ENCODE data around the gene SH3BP1. TPM values are rescaled to one million over a fixed set of nuclear protein-coding genes. Genes with fewer than 3 reads are reported as not detected.
"Not testable (repeated sequence)": the region's sequence is repeated elsewhere in the genome, so short reads cannot be mapped to it uniquely, and the experiment has no call there.

The SH3BP1 gene
- total and polyA plus RNA-seq, 2 of the 4 experiments (the other 2 are of a cell fraction) = 8.8 to 33.3 TPM

DNA sequence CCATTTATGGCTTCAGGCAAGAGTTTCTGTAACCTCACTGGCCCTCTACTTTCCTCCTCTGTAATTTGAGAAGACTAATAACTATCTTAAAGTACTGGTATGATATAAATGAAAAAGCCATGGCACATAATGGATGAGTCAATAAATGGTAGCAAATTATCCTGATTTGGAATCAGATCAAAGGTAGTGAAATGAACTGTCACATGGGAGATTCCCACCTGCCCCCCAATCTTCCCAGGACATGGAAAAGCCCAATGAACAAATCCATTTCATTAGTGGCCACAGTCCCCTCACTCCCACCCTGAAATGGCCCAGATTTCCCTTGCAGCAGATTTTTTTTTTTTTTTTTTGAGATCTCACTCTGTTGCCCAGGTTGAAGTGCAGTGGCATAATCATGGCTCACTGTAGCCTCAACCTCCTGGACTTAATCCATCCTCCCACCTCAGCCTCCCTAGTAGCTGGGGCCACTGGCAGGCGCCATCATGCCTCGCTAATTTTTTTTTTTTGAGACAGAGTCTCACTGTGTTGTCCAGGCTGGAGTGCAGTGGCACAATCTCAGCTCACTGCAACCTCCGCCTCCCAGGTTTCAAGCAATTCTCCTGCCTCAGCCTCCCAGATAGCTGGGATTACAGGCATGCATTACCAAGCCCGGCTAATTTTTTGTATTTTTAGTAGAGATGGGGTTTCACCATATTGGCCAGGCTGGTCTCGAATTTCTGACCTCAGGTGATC lies 36.8 kb upstream of the SH3BP1 start:
- H2AK9ac ChIP-seq (replicated peaks; ENCODE audit: low read depth, low read length, poor library complexity); H2BK5ac ChIP-seq (ENCODE audit: low read depth, low read length, poor library complexity, severe bottlenecking); H2AFZ ChIP-seq (replicated peaks; ENCODE audit: low read length, poor library complexity); H3K36me3 ChIP-seq (ENCODE audit: control insufficient read depth, insufficient read depth, low read length); H3K14ac ChIP-seq (replicated peaks; ENCODE audit: low read depth, low read length); H3K4me2 ChIP-seq (ENCODE audit: low read depth, low read length); H3K23ac ChIP-seq (ENCODE audit: low read depth, low read length); H3K9me3 ChIP-seq (ENCODE audit: control insufficient read depth, insufficient read depth, low read length); H2BK120ac ChIP-seq (ENCODE audit: low read depth, low read length); H3K4me1 ChIP-seq (ENCODE audit: control insufficient read depth, insufficient read depth, low read length); H4K5ac ChIP-seq (ENCODE audit: low read depth, low read length); H3K56ac ChIP-seq (ENCODE audit: extremely low read depth, insufficient read depth, low read length); H3K9ac ChIP-seq (ENCODE audit: low read depth, low read length); dilution Hi-C loops (cut with HindIII; ENCODE audit: low sequenced_read_pairs, unreplicated experiment); H3K4ac ChIP-seq (ENCODE audit: low read depth, low read length); H2AK5ac ChIP-seq (ENCODE audit: low read depth, low read length); BruUV-seq (replicated peaks); intact Hi-C loops (cut with micrococcal nuclease); H4K20me1 ChIP-seq (ENCODE audit: insufficient read depth, low read length); ATAC-seq (ENCODE audit: low read depth); in situ Hi-C loops (cut with MboI; ENCODE audit: low sequenced_read_pairs); POLR2A ChIA-PET (ENCODE audit: unreplicated experiment); H4K91ac ChIP-seq (ENCODE audit: insufficient read depth, low read depth, low read length); H3K4me3 ChIP-seq (ENCODE audit: insufficient read depth, low read depth, low read length); H3K79me1 ChIP-seq (ENCODE audit: low read depth in 1 of 2, low read length in 2 of 2); H3K27ac ChIP-seq (ENCODE audit: insufficient read depth, low read length); H3K18ac ChIP-seq (ENCODE audit: low read depth, low read length); H2BK20ac ChIP-seq (ENCODE audit: low read depth, low read length); H2BK15ac ChIP-seq (ENCODE audit: low read depth, low read length); H4K8ac ChIP-seq (ENCODE audit: low read depth in 2 of 2, low read length in 2 of 2); H3K9me1 ChIP-seq (ENCODE audit: insufficient read depth, low read length); DNase-seq: not testable (repeated sequence)
- WGBS, 2 experiments (ENCODE audit: extremely low coverage in 2 of 2, insufficient read length in 1 of 2) = no CpG with 5 or more reads among the region's 5 CpGs
- CTCF ChIA-PET = interaction anchor here (1.9 kb wide), 1 partner anchor 11 kb away, joined by 12 read pairs; no protein-coding TSS in a partner anchor
- H3K27me3 ChIP-seq (ENCODE audit: control insufficient read depth, insufficient read depth, low read length) = peaks cover 11% of the 10 kb centered on the region

Data from IMR-90 (cell line).